ENCODE measurements around the gene MYO15B.

The MYO15B gene

DNA sequence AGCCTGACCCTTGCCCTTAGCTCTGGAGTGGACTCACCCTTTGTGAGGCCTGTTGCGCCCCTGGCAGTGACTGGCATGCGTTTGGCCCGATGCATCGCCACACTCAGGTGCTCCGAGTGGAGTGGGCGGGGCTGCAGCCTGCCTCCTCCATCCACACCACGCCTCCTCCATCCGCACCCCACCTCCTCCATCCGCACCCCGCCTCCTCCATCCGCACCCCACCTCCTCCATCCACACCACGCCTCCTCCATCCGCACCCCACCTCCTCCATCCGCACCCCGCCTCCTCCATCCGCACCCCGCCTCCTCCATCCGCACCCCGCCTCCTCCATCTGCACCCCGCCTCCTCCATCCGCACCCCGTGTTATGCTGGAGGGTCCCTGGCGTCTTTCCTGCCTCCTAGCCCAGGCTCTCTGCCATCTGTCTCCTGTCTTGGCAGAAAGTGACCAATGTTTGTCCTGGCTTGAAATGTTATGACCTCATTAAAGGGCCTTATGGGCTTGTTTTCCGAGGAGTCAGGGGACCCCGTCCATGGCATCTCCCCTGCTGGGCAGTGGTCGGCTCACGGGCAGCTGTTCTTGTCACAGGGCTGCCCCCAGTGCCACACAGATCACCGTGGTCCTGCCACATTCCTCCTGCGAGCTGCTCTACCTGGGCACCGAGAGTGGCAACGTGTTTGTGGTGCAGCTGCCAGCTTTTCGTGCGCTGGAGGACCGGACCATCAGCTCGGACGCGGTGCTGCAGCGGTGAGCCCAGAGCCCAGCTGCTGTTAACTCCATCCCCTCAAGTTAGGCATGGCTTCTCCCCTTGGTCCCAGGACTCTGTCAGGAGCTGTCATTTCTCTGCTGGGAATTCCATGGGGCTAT, 28.7 kb upstream of the MYO15B start:
- no peak for DNase-seq

DNA sequence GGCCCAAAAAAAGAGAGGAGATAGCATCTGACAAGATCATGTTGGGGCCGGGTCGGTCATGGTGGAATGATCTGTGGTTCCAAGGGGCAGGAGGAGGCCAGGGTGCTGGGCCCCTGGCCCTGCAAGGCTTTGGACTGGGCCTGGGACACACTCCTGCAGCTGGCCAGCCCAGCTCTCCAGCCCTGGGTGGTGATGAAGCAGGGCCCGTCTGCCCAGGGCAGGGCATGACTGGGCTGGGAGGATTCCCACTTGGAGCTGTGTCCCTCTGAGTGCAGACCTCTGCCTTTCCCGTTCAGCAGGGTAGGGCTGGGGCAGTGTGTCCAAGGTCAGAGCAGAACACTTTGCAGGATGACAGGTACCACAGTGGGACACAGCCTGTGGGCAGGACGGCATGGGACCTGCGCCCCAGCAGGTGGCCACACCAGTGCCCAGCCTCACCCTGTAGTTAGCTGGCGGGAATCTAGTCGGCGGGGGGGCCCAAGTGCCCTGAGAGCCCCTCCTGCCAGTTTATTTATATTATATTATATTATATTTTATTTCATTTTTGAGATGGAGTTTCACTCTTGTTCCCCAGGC, 27.6 kb upstream of the MYO15B start:
- no peak for DNase-seq

DNA sequence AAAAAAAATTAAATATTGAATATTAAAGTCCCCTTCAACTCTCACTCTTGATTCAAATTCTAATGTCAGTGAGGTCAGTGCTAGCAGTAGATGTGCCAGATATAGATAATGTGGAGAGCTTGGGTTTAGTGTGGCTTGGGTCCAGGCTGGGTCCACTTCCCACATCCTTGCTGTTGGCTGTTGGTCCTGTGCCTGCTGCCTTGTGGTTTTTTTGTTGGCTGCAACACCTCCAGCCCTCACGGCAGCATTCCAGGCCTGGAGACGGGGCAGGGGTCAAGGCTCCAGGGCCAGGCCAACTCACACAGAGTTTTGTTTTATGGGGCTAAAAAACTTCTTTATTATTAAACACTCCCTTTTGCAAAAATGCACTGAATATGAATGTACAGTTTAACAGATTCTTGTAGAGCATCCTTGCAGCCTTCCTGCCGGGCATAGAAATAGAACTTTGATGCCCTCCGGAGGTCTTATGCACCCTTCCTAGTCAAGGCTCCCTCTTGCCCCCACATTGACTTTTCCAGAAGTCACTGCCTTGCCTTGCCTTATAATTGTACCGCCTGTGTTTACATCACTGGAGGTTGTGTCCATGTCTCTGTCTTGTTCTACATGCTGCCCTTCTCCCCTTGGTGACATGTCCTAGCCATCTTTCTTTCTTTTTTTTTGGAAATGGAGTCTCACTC, 25.5 kb upstream of the MYO15B start:
- no peak for DNase-seq

DNA sequence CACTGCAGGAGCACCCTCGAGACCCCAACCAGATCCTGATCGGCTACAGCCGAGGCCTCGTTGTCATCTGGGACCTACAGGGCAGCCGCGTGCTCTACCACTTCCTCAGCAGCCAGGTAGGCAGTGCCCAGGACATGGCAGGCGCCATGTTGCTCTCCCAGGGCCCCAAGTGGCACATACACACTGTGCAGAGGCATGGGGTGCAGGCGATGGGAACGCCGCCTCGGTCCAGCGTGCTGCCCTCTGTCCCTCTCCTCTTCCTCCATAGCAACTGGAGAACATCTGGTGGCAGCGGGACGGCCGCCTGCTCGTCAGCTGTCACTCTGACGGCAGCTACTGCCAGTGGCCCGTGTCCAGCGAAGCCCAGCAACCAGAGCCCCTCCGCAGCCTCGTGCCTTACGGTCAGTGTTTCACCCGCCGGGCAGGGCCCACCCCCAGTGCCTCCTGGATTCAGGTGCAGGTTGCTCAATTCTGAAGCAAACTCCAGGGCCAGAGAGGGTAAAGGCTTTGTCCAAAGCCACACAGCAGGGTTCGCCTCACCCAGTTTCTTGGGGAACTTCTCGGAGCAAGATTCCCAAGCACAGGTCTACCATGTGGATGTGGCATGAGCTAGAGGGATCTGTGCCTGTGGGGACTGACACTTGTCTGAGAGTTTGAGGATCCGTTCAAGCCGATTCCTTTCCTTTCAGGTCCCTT, 24.4 kb upstream of the MYO15B start:
- no peak for DNase-seq

DNA sequence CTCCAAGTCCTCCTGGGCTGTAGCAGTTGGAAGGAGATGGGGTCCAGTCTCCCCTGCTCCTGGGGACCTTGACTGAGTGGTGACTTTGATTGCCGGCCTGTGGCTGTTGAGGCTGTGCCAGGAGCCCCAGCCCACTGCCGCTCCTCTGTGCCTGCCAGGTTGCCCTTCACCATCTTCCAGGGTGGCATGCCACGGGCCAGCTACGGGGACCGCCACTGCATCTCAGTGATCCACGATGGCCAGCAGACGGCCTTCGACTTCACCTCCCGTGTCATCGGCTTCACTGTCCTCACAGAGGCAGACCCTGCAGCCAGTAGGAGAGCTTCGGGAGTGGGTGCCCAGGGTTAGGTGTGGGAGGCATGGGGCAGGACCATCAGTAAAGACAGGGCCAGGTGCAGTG, 23.4 kb upstream of the MYO15B start:
- no peak for DNase-seq

DNA sequence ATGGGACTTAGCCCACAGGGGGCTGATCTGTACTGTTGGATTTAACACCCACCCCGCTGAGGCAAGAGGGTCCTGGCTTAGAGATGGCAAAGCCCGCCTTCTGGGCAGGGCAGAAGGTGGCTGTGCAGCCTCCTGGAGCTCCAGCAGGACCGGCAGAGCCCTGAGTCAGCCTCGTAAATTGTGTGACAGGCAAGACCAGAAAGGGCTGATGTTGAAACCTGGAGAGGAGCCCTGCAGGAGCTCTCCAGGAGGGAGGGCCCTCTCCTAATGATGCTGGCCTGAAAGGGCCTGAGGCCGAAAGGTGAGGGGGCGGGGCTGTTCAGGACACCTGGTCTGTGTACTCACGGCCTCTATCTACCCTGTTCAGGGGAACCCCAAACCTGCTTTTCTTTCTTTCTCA, 22.5 kb upstream of the MYO15B start:
- DNase-seq: peak; percentile 25

DNA sequence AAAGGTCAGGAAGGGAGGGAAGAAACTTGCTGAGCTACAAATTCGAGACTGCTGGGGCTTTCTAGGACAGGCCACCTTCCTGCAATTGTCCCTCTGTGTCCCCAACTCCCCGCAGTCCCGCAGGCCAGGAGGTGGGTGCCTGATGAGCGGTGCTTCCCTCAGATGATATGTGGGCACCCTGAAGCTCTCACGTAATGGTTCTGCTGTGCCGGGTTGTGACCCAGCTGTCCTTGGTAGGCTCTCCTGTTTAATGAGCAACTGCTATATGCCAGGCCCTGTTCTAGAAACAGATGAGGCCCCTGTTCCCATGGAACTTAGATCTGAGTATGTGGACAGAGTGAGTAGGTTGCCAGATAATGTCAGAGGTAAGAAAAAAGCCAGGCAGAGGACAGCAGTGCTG, 22.0 kb upstream of the MYO15B start:
- no peak for DNase-seq

DNA sequence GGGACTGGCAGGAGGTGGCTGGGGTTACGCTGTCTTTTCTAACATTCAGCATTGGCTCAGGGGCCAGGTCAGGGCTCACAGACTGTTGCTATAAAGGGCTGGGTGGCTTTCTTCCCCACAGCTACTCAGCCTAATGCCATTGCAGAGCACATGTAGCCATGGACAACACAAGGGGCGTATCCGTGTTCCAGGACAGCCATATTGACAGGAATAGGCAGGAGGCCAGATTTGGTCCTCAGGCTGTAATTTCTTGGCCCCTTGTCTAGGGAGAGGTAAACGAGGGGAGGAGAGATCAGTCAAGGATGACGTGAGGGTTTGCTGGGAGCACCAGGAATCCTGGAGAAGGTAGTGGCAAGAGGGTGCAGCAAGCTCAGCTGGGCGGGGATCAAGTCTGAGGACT, 21.2 kb upstream of the MYO15B start:
- peak; percentile 41 for DNase-seq

DNA sequence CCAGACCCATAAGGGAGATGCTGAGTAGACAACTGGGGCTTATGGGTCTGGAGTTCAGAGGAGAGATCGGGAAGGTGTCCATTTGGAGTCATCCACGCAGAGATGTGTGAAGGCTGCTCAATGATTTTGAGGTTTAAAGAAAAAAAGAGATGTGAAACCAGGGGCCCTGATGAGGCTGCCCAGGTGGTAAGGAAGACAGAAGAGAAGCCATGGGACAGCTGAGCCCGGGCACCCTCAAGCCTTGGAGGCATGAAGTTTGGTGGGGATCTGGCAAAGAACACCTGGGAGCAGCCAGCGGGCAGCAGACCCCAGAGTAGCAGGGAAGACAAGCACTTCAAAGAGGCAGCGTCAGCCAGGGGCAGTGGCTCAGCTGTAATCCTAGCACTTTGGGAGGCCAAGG, 20.8 kb upstream of the MYO15B start:
- no peak for DNase-seq

DNA sequence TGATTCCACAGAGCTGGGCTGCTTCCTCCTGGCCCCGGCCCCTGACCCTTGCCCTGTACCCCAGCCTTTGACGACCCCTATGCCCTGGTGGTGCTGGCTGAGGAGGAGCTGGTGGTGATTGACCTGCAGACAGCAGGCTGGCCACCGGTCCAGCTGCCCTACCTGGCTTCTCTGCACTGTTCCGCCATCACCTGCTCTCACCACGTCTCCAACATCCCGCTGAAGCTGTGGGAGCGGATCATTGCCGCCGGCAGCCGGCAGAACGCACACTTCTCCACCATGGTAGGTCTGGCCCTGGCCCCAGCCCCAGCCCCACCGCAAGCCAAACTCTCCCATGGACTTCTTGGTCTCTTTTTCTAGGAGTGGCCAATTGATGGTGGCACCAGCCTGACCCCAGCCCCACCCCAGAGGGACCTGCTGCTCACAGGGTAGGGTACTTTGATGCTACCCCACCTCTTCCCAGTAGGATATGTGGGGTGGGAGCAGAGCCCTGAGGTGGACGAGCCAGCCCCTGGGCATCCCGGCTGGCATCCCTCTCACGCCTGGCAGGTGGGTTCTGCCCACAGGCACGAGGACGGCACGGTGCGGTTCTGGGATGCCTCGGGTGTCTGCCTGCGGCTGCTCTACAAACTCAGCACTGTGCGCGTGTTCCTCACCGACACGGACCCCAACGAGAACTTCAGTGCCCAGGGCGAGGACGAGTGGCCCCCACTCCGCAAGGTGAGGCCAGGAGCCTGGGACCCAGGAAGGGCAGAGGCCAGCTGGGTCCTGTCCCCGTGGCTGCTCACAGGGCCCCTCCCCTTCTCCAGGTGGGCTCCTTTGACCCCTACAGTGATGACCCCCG, 19.0 kb upstream of the MYO15B start:
- DNase-seq: peak; percentile 30

DNA sequence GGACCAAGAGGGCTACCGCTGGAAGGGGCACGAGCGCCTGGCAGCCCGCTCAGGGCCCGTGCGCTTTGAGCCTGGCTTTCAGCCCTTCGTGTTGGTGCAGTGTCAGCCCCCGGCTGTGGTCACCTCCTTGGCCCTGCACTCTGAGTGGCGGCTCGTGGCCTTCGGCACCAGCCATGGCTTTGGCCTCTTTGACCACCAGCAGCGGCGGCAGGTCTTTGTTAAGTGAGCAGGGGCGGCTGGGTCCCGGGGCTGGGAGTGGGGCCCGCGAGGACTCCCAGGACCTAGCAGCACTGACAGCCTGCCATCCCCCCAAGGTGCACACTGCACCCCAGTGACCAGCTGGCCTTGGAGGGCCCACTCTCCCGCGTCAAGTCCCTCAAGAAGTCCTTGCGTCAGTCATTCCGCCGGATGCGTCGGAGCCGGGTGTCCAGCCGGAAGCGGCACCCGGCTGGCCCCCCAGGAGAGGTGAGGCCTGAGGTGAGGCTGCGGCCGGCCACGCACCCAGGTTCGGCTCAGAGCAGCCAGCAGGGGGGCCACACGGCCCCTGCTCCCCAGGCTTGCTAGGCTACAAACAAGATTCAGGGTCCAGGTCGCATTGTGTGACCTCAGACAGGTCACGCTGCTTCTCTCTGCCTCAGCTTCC, 17.4 kb upstream of the MYO15B start:
- no peak for DNase-seq

DNA sequence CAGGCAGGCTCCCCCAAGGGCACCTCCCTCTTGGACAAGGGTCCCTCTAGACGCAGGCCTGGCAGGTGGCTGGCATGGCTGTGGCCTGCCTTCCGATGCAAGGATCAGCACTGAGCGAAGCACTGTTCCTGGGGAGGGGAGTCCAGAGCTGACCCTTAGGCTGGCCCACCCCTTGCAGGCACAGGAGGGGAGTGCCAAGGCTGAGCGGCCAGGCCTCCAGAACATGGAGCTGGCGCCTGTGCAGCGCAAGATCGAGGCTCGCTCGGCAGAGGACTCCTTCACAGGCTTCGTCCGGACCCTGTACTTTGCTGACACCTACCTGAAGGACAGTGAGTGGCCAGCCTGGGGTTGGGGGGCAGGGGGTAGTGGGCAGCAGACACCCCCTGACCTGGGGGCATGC, 16.8 kb upstream of the MYO15B start:
- no peak for DNase-seq

DNA sequence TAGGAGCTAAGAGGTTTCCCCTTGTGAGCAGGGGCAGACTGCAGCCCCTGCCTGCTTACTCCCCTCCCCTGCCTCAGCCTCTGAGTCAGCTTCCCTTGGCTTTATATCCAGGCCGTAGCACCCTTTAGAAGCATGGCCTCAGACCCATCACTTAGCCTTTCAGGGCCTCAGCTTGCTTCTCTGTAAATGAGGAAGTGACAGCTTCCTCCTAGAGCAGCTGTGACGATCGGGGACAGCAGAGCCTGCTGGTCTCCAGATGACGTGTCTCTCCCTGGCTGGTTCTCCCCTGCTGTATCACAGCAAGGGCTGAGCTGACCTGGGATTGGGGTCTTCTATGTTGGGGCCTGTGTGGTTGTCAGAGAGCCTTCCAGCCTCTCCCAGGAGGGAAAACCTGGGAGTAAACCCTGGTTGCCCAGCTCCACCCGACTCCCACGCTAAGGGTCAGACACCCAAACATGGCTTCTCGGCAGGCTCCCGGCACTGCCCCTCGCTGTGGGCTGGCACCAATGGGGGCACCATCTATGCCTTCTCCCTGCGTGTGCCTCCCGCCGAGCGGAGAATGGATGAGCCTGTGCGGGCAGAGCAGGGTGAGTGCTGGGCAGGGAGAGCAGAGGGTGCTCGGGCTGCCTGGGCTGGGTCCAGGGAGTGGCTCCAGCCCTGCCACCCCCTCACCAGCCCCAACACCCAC, 16.3 kb upstream of the MYO15B start:
- DNase-seq: no peak

DNA sequence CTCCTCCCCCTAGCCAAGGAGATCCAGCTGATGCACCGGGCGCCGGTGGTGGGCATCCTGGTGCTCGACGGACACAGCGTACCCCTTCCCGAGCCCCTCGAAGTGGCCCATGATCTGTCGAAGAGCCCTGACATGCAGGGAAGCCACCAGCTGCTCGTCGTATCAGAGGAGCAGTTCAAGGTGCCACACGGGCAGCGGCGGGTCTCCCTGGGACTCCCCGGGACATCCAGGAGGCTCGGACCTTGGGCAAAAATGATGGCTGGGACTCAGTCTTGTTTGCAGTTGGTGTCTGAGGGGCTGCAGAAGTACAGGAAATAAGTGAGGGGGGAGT, 15.8 kb upstream of the MYO15B start:
- DNase-seq: no peak

DNA sequence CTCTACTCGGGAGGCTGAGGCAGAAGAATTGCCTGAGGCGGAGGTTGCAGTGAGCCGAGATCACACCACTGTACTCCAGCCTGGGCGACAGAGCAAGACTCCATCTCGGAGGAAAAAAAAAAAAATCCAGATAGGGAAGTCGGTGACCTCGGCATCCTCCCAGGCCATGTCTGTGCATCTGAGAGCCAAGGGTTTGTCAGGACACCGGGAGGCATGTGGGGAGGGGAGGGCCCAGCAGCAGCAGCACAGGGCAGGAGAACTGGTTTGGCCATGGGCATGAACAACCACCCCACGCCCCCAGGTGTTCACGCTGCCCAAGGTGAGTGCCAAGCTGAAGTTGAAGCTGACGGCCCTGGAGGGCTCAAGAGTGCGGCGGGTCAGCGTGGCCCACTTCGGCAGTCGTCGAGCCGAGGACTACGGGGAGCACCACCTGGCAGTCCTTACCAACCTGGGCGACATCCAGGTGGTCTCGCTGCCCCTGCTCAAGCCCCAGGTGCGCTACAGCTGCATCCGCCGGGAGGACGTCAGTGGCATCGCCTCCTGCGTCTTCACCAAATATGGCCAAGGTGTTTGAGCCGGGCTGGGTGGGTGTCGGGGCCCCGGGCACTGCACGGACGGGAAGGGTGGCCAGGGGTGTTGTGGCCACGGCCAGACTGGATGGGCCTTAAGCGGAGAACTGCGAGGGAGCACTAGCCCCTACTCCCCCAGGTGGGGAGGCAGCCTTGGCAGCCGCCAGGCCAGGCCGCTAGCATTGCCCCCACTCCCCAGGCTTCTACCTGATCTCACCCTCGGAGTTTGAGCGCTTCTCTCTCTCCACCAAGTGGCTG, 14.7 kb upstream of the MYO15B start:
- no peak for DNase-seq

DNA sequence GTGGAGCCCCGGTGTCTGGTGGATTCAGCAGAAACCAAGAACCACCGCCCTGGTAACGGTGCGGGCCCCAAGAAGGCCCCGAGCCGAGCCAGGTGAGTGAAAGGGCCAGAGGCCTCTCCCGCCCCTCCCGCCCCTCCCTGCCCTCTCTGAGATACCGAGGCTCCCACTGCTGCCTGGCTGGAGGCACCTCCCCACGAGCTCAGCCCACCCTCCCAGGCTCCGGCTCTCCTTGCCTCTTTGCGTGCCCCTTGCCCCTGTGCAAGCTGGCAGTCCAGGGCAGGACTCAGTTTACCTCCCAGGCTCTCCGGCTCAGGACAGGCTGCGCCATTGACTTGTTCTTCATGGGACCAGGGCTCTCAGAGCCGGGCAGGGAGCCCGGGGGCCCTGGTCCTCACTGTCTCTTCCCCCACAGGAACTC, 14.1 kb upstream of the MYO15B start:
- no peak for DNase-seq

DNA sequence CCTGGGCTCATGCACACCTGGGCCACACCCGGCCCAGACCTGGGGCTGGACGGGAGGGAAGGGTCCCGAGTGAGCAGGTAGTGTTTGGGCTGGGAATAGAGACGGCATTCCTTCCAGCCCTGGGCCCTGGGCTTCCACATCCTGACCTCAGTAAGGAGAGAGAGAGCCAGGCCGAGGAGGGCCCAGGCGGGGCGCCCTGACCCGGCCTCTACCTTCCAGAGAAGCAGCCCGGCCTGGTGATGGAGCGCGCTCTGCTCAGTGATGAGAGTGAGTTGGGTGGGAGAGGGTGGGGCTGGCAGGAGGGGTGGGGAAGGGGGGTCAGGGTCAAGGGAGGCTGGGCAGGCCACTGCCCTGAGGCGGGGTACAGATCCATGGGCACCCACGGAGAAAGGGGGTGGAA, 13.6 kb upstream of the MYO15B start:
- DNase-seq: no peak

DNA sequence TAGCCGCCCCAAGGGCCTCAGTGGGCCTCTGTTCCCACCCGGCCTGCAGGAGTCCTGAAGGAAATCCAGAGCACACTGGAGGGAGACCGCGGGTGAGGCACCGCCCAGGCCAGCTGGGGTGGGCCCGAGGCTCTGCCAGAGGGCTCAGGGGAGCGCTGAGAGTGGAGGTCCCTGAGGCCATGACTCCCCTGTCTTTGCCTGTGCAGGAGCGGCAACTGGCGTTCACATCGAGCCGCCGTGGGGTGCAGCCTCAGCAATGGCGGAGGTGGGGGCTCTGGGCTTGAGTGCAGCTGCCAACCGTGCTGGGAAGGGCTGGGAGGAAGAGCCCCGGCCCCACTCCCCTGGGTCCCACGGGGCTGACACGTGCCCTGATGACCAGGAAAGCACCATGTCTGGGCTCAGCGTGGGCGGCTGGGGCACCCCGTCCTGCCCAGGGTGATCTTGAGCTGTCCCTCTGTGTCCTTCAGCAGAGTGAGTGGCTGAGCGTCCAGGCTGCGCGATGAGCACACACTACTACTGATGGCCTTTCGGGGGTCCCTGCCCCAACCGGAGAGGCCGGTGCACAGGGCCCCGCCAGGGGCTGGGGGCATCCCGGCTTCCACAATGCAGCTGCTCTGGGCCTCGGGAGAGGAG, 13.1 kb upstream of the MYO15B start:
- DNase-seq: no peak

DNA sequence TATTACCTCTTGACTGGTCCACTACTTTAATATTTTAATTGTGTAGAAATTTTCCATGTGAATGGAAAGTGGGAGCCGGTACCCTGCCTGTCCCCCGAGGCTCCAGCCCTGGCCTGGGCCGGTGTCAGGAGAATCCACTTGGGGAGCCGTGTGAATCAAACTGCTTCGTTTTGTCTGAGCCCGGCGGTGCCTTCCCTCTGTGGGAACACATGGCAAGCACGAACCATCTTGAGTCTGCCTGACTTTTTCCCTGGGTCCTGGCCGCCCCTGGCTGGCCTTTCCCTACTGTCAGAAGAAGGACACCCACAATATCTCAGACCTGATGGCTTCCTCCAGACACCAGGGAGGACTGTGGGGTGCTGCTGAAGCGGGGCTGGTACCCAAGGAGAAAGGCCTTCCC, 12.4 kb upstream of the MYO15B start:
- no peak for DNase-seq

DNA sequence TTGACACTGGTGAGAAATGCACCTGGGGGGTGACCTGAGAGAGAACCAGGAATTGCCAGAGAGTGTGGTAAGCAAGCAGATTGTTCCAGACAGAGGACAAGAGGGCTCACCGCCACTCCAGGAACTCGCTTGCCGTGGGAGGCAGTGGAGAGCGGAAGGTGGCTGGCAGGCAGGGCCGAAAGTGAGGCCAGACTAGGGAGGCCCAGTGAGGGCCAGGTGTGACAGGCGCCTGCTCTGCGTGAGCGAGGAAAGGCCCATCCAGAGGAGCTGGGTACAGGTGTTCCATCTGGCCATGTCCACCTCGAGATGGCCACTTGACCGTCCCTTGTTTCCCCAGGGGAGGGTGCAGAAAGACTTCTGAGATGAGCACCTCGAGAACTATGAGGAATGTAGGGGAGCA, 11.9 kb upstream of the MYO15B start:
- no peak for DNase-seq
